Fibroblast of villous mesenchyme (primary cell): Measurements from ENCODE around the gene PSMB5. TPM values are rescaled to one million over a fixed set of nuclear protein-coding genes. Genes with fewer than 3 reads are reported as not detected.

Experiments used
- DNase-seq: peaks from one replicate; pipeline ENCODE4 v3.0.0-alpha.2; 2010; ENCODE audit warnings: low read depth
- H3K4me3 ChIP-seq: 2 replicates; pipeline ENCODE4 v1.5.1; 2011; ENCODE audit warnings: low read depth, mild to moderate bottlenecking, low read length
- total RNA-seq: library from RNA; depleted of rRNA; stranded (reverse); fragments of >200 nt; gene quantifications from 2 replicates; pipeline ENCODE4 v1.2.3, GENCODE V29; 2012
- TF ChIP-seq, protein P1 (sequence below): IDR thresholded peaks from 2 replicates; pipeline ENCODE4 v1.5.1; 2012; ENCODE audit warnings: low read depth, mild to moderate bottlenecking, low read length; ENCODE audit not compliant: insufficient read depth

The PSMB5 gene
- total RNA-seq: 178 and 196 TPM in 2 replicates

DNA sequence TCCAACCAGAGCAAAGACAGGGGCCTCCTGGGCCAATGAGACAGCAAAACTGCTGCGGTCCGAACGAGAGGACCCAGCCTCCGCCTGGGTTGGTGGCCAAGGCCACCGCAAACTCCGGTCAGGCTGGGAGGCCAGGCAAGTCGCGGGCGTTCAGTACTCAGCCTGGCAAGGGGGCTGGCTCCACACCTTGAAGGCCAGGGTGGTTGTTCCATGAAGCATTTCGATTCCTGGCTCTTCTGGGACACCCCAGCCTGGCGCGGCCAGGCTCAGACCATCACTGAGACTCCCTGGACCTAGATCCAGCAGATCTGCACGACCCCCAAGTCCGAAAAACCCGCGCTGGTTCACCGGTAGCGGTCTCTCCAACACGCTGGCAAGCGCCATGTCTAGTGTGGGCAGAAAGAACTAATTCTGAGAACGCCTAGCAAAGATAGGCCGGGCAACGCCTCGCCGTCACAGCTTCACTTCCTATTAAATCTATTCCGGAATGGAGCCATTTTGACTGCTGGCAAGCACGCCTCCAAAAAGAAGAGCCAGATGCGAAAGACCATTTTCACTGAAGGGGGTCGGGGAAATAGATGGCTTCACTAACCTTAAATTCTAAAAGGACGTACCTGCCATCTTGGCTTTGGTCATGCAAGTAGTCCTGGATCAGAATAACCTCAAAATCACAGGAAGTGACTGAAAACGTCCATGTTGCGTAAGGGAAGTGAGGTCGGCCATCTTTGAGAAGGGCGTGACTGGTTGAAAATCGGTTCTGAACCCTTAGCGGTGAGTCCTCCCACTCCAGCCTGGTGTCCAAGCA is at the start of gene PSMB5:
Gene PSMB5 (minus strand): TSS at position 403 of the 805 bp plus-strand sequence. CDS start 19 bp downstream, at position 384.
- H3K4me3 ChIP-seq: peak within 1 kb of the TSS; percentile 74
- DNase-seq: peak; percentile 96
- TF ChIP-seq, protein P1, sequence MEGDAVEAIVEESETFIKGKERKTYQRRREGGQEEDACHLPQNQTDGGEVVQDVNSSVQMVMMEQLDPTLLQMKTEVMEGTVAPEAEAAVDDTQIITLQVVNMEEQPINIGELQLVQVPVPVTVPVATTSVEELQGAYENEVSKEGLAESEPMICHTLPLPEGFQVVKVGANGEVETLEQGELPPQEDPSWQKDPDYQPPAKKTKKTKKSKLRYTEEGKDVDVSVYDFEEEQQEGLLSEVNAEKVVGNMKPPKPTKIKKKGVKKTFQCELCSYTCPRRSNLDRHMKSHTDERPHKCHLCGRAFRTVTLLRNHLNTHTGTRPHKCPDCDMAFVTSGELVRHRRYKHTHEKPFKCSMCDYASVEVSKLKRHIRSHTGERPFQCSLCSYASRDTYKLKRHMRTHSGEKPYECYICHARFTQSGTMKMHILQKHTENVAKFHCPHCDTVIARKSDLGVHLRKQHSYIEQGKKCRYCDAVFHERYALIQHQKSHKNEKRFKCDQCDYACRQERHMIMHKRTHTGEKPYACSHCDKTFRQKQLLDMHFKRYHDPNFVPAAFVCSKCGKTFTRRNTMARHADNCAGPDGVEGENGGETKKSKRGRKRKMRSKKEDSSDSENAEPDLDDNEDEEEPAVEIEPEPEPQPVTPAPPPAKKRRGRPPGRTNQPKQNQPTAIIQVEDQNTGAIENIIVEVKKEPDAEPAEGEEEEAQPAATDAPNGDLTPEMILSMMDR: no peak

DNA sequence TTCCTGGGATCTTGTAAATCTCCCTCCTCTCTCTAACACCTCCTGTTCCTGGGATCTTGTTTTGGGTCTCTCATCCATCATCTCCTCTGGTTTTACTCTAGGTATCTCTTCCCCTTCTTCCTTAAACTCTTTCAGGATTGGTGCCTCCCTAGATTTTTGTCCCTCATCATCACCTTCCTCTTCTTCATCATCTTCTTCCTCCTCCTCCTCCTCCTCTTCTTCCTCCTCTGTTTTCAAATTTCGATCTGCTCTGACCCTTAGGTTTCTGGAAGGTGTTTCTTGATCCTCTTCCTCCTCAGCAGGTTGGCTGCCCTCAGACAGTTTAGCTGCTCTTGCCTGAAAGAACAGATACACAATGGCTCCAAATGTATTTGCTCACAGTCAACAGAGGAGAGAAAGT is 45.8 kb upstream of the PSMB5 start:
- TF ChIP-seq, protein P1: no peak
- H3K4me3 ChIP-seq: no peak overlapping the region
- no peak for DNase-seq

DNA sequence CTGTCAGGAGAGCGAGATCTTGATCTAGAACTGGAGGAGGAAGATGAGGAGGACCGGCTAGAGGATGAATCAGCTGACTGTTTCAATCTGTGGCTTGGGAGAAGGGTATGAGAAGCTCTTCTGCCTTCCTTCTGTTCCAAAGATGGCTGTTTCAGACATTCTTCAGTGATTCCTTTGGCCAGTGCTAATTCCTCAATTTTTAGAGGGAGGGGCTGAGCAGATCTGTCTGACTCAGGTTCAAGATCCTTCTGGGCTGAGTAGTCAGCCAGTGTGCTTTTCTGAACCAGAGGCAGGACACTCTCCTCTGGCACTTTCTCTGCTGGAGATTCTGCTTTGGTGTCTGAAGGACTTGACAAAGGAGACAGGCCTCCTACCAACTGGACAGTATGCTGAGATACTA is 45.0 kb upstream of the PSMB5 start:
- TF ChIP-seq, protein P1: no peak
- H3K4me3 ChIP-seq: no peak overlapping the region
- DNase-seq: no peak

DNA sequence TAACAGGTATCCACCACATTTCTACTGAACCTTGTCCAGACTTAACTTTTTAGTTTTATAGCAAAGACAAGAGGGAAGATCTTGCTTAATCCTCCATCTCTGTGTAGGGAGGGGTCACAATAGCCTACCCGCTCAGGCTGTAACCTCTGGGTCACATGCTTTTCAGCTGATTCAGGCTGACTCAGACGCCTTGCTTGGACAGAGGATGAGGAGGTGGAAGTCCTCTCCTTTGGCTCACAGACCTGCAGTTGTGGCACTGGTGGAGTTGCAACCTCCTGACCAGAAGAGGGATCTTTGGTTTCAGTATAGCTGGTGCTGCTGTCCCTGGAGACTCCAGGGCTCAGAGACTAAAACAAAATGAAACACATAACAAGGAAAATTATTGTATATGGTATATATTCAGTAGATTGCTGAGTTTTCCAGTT is 44.0 kb upstream of the PSMB5 start:
- TF ChIP-seq, protein P1: no peak
- H3K4me3 ChIP-seq: no peak overlapping the region
- DNase-seq: peak; percentile 98

DNA sequence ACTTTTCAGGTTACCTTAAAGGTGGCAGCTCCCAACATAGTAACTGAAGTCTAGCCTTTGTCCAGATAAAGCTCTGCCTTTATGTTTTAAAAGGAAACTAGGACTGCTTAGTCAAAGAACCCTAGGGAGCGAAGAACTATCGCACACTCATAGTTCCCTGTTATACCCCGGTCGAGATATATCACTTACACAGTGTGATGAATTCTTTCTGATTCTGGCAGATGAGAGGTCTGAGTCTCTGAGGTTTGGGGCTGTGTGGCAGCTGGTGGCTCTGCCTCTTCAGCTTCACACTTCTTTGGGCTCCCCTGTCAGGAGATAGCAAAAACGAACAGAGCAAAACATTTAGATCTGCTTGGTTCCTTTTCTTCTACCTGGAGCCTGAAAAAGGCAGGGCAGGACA is 43.3 kb upstream of the PSMB5 start:
- no peak overlapping the region for H3K4me3 ChIP-seq

DNA sequence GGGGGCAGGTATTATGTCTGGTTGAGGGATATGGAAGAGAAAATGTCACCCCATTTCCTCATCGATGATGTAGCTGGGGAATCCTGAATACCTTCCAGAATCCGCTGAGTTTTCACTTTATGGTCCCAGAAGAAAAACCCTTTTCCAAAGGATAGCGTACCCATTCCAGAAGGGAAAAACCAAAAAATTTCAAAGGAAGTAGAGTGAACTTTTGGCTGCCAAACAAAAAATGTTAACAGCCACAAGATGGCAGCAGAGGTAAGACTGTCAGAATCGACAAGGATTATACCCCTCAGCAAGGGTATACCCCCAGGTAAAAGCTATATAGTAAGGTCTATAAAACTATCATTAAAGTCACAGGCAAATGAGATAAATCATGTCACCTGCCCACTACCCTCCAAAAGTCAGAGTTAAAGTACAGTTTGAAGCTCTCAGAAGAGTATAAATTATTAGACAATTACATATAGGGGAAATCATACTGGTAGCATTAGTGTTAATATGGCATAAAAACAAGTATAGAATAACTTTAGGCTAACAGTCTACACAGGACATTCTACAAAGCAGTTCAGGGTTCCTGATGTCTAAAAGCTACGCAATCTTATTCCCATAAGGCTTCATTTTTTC is 42.2 kb upstream of the PSMB5 start:
- TF ChIP-seq, protein P1: peak; percentile 69
- peak; percentile 42 for DNase-seq
- no peak overlapping the region for H3K4me3 ChIP-seq

More for the DNA sequence above, 43.3 kb upstream of the PSMB5 start:
- TF ChIP-seq, protein P1: no peak
- DNase-seq: no peak
